Upper lobe of left lung (tissue), 4 donors: ENCODE results near the gene ZNF285.

Source experiments
- EP300 ChIP-seq, 4 donors: sonication (generic); formaldehyde crosslinking; IDR thresholded peaks; one replicate each; pipeline ENCODE4 v1.5.1; 2017; ENCODE audit warnings: antibody characterized with exemption in 4 of 4, control low read depth in 2 of 4
- TF ChIP-seq, protein P1 (sequence below), 6 experiments: fragments of 450-650 bp in 4 of 6; fragments of 200-600 bp in 2 of 6; sonication (generic) in 2 of 6; IDR thresholded peaks; one replicate each; pipeline ENCODE4 v1.5.1; 2016 to 2019; ENCODE audit warnings: antibody characterized with exemption in 6 of 6

DNA sequence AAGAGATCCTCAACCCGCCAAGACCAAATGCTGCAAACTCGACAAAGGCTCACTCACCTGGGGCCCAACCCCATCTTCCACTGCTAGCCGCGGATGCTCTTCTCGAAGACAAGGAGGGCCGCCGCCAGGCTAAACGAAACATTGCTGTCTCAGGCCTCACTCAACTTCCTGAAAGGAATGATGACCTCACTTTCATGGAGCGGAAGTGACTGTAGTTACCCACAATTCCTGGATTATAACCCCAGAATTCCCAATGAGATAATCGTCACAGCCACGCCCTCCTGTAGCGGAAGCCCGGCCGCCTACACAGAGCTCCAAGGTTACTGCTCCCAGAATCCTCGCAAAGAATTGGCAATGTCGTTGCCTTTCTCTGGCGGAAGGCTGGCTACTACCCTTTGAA lies 34.4 kb downstream of the ZNF285 start:
- TF ChIP-seq, protein P1, sequence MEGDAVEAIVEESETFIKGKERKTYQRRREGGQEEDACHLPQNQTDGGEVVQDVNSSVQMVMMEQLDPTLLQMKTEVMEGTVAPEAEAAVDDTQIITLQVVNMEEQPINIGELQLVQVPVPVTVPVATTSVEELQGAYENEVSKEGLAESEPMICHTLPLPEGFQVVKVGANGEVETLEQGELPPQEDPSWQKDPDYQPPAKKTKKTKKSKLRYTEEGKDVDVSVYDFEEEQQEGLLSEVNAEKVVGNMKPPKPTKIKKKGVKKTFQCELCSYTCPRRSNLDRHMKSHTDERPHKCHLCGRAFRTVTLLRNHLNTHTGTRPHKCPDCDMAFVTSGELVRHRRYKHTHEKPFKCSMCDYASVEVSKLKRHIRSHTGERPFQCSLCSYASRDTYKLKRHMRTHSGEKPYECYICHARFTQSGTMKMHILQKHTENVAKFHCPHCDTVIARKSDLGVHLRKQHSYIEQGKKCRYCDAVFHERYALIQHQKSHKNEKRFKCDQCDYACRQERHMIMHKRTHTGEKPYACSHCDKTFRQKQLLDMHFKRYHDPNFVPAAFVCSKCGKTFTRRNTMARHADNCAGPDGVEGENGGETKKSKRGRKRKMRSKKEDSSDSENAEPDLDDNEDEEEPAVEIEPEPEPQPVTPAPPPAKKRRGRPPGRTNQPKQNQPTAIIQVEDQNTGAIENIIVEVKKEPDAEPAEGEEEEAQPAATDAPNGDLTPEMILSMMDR (IDR thresholded peaks at IDR 0.05): no peak
- TF ChIP-seq EP300 (IDR thresholded peaks at IDR 0.05): no peak
